Heart left ventricle (tissue), 13 donors: ENCODE data around the gene MALL.

ENCODE experiments used
- POLR2A ChIP-seq, 2 donors: fragments of 450-650 bp; IDR thresholded peaks; one replicate each; pipeline ENCODE4 v1.6.1; 2017; ENCODE audit warnings: antibody characterized with exemption in 2 of 2, mild to moderate bottlenecking in 2 of 2, moderate library complexity in 2 of 2
- TF ChIP-seq, protein P1 (sequence below), 12 donors: fragments of 200-600 bp; sonication (generic) in 4 of 12; IDR thresholded peaks; one replicate each; pipeline versions ENCODE4 v1.5.0 to v1.8.0; 2018 to 2022; ENCODE audit warnings: antibody characterized with exemption in 12 of 12, mild to moderate bottlenecking in 5 of 12
- donor health status: ischemic (EF 13 %, LVEDD 7.1; RV severe dilation, severe dysfunction).
- donor health status: DM: no; HTN: yes; CAD: no.
- donor health status: DM: no; HTN: no; CAD: no.
- donor health status: ischemic (EF 25% LVEDD 6.9; RV normal size, moderate dysfunction).
- donor health status: ischemic (EF 25% LVEDD 5.7; RV mildly dilated, moderate dysfunction).
- donor health status: ischemic (EF 35%, LVEDD 5.7; RV mildly dilated, moderate dysfunction).
- donor health status: nonischemic (EF 11% LVEDD 7.7; RV severe dilation, severe dysfunction).
- donor health status: DM: yes; HTN: yes; CAD: no.
- donor health status: PGD.
- donor health status: ischemic (EF 29% LVEDD 5.4; RV normal size, mild dysfunction).
- donor health status: nonischemic (EF 23%, LVEDD 6.1; RV moderate dilation, normal function).

DNA sequence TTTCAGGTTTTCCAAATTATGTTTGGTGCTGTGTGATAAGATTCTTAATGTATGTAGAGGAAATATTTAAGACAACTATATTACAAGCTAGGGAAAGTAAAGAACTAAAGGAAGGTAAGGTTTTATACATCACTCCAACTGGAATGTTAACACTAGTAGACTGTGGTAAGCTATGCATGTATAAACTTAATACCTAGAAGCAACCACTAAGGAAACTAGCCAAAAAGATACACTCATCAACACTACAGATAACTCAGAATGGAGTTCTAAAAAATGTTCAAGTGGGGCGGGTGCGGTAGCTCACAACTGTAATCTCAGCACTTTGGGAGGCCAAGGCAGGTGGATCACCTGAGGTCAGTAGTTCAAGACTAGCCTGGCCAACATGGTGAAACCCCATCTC is 37.8 kb upstream of the MALL start:
- TF ChIP-seq, protein P1, sequence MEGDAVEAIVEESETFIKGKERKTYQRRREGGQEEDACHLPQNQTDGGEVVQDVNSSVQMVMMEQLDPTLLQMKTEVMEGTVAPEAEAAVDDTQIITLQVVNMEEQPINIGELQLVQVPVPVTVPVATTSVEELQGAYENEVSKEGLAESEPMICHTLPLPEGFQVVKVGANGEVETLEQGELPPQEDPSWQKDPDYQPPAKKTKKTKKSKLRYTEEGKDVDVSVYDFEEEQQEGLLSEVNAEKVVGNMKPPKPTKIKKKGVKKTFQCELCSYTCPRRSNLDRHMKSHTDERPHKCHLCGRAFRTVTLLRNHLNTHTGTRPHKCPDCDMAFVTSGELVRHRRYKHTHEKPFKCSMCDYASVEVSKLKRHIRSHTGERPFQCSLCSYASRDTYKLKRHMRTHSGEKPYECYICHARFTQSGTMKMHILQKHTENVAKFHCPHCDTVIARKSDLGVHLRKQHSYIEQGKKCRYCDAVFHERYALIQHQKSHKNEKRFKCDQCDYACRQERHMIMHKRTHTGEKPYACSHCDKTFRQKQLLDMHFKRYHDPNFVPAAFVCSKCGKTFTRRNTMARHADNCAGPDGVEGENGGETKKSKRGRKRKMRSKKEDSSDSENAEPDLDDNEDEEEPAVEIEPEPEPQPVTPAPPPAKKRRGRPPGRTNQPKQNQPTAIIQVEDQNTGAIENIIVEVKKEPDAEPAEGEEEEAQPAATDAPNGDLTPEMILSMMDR (IDR thresholded peaks at IDR 0.05) = no peak
- TF ChIP-seq POLR2A (IDR thresholded peaks at IDR 0.05) = no peak
